ENCODE measurements around the gene CUBN. TPM values are rescaled to one million over a fixed set of nuclear protein-coding genes. Genes with fewer than 3 reads are reported as not detected.

The CUBN gene
- total RNA-seq, 2 experiments from 2014 or later: 0.80 to 0.81 TPM

DNA sequence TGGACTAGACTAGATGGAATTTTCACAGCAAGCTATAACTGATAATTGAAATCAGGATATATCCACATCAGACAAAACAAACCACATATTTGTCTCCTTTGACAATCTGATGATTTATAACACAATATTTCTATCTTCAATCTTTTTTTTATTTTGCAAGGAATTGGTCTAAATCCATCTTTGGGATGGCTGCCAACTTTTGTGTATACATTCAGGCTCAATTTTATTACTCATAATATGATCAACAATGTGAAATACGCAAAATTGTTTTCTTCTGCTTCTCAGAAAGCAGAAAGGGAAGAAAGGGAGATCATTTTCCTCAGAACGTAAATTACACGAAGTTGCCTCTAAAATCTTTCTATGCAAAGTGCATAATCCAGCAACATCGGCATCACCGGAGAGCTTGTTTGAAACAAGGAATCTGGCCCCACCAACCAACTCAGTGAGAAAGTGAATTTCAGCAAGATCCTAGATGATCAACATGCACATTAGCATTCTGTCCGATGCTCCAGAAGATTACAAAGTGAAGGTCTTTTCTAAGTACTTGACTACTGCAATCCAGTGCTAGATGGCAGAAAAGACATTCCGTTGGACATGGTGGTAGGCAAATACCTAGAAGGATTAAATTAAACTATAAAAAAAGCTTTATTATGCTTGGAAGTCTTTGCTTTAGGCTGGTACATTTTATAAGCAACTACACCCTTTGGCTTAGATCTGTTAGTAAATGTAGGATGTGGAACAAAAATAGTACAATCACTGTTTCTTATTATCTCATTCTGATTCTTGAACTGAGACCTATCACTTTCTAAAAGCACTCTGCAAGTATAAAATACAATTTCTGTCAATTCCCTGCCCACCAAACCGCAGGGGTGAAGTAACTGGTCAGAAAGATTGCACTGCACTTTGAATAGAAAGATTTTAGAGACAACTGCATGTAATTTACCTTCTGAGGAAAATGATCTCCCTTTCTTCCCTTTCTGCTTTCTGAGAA, 186.0 kb downstream of the CUBN start:
- no peak for DNase-seq
- POLR2A ChIA-PET: no interaction called here
- H3K4me1 Mint-ChIP-seq: peaks cover 7% of the 10 kb centered on the region
- H3K36me3 Mint-ChIP-seq (ENCODE audit: low read depth): no peaks in the 10 kb centered on the region
- no peaks in the 10 kb centered on the region for H3K9me3 Mint-ChIP-seq
- H3K27me3 Mint-ChIP-seq: peaks cover 4% of the 10 kb centered on the region
- H3K4me3 Mint-ChIP-seq: no peak overlapping the region
- H3K27ac Mint-ChIP-seq: no peak overlapping the region
- CTCF ChIA-PET: interaction anchor here (0.6 kb wide), 1 partner anchor 462 kb away, joined by 4 read pairs; no protein-coding TSS in a partner anchor

DNA sequence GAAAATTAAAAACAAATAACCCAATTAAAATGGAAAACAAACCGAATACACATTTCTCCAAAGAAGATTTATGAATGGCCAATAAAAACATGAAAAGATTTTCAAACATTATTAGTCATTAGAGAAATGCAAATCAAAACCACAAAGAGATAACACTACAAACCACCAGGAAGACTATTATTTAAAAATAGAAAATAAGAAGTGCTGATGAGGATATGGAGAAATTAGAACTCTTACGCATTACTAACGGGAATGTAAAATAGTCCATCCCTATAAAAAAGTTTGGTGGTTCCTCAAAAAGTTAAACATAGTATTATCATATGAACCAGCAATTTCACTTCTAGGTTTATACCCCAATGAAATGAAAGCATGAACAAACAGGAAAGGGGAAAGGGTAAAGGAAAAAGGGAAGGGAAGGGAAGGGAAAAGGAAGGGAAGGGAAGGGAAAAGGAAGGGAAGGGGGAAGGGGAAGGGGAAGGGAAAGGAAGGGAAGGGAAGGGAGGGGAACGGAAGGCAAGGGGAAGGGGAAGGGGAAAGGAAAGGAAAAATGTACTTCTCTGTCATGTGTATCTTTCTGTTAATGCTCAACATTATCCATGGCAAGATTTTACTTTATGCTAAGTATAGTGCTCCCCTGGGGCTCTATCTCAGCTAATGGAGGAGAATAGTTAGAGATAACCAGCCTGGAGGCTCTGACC, 187.1 kb downstream of the CUBN start:
- no peak for DNase-seq
- Mint-ChIP-seq H3K9me3 (no peaks in the 10 kb centered on the region), H3K36me3 (ENCODE audit: low read depth) (no peaks in the 10 kb centered on the region), H3K4me1 (peaks cover 7% of the 10 kb centered on the region), H3K27me3 (peaks cover 4% of the 10 kb centered on the region), H3K4me3 (no peak overlapping the region), H3K27ac (no peak overlapping the region)
- ChIA-PET POLR2A (no interaction called here), CTCF (no interaction called here)

DNA sequence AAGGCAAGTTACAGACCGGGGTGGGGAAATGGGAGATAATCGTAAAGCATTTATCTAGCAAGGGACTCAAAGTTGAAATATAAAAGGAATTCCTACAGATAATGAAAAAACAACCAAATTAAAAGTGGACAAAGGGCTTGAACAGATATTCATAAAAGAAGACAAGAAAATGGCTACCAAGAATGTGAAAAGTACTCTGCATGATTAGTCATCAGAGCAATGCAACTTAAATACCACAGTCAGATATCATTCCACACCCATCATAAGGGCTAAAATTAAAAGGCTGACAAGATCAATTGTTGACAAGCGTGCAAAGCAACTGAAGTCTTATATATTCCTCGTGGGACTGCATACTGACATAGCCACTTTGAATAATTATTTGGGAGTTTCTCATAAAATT, 187.7 kb downstream of the CUBN start:
- Mint-ChIP-seq H3K4me3 (no peak overlapping the region), H3K4me1 (peaks cover 7% of the 10 kb centered on the region), H3K27ac (no peak overlapping the region), H3K9me3 (no peaks in the 10 kb centered on the region), H3K36me3 (ENCODE audit: low read depth) (no peaks in the 10 kb centered on the region), H3K27me3 (peaks cover 4% of the 10 kb centered on the region)
- DNase-seq: no peak
- POLR2A ChIA-PET: no interaction called here
- CTCF ChIA-PET: no interaction called here

- Mint-ChIP-seq H3K9me3 (no peaks in the 10 kb centered on the region), H3K27me3 (peaks cover 4% of the 10 kb centered on the region), H3K27ac (no peak overlapping the region), H3K36me3 (ENCODE audit: low read depth) (no peaks in the 10 kb centered on the region), H3K4me1 (peaks cover 7% of the 10 kb centered on the region), H3K4me3 (no peak overlapping the region)
- ChIA-PET CTCF (no interaction called here), POLR2A (no interaction called here)
- no peak for DNase-seq
Observed at GRCh38 chr10:16941067-16941466, 188.5 kb downstream of the CUBN start.

DNA sequence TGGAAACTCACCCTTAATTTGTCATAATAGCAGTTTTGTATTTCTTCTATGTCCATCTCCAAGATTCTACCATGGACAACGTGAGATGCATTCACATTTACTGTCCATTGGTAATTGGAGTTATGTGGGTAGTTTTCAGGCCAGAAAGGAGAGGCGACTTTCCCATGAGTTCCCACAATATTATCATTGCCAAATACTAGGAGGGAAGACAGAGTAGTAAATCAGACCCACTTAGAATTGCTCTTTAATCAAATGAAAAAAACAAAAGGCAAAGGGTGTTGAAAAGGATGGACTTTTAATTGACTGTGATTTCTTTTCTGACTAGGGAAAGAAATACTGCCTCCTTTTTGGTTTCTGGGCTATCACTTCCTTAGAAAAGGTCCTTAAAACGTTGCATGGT, 190.7 kb downstream of the CUBN start:
- no peak overlapping the region for H3K4me3 Mint-ChIP-seq
- POLR2A ChIA-PET: no interaction called here
- peaks cover 4% of the 10 kb centered on the region for H3K27me3 Mint-ChIP-seq

DNA sequence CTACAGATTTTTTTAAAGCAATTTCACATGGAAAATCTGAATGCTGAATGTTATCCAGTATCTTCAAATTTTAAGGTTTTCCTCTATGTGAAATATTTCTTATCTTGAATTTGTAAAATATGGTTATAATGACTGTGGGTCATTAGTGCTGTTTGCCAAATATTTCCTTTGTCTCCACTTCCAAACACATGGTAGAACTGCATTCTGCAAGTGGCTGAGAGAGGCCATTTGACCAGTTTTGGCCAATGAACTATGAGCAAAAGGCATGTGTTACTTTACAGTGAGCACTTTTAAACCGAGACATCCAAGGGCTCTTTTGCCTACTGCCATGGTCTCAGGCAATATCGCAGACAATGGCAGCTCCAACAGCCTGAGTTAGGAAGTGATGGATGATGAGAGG, 195.2 kb downstream of the CUBN start:
- CTCF ChIA-PET: no interaction called here
- POLR2A ChIA-PET: no interaction called here

More for the DNA sequence above, 190.7 kb downstream of the CUBN start:
- peaks cover 2% of the 10 kb centered on the region for H3K4me1 Mint-ChIP-seq
- H3K36me3 Mint-ChIP-seq (ENCODE audit: low read depth): no peaks in the 10 kb centered on the region
- H3K27ac Mint-ChIP-seq: no peak overlapping the region
- DNase-seq: no peak
- no peaks in the 10 kb centered on the region for H3K9me3 Mint-ChIP-seq
- CTCF ChIA-PET: no interaction called here

DNA sequence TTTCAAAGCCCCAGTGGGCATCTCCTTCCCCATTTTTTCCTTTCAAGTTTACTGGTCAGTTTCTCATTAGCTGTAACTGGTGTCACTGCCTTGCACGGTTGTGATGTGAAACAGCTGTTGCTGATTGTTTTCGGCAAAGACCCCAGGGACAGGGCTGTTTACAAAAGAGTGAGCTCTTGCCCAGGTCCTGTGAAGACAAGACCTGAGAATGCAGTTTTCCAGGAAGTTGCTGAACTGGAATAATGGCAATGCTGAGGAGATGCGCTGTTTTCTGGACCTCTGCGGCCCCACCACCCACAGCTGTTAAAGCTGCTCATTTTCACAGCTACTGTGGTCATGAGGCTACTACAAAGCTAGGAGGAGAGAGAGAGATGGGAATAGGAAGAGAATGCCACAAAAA, 195.8 kb downstream of the CUBN start:
- H3K27me3 Mint-ChIP-seq: no peaks in the 10 kb centered on the region
- H3K9me3 Mint-ChIP-seq: no peaks in the 10 kb centered on the region
- POLR2A ChIA-PET: no interaction called here
- H3K4me3 Mint-ChIP-seq: no peak overlapping the region
- H3K27ac Mint-ChIP-seq: no peak overlapping the region
- CTCF ChIA-PET: interaction anchor here (0.6 kb wide), 1 partner anchor 1048 kb away, joined by 3 read pairs; no protein-coding TSS in a partner anchor
- H3K36me3 Mint-ChIP-seq (ENCODE audit: low read depth): no peaks in the 10 kb centered on the region
- no peaks in the 10 kb centered on the region for H3K4me1 Mint-ChIP-seq
- DNase-seq: no peak

More for the DNA sequence above, 195.2 kb downstream of the CUBN start:
- Mint-ChIP-seq H3K27ac (no peak overlapping the region), H3K4me1 (no peaks in the 10 kb centered on the region), H3K9me3 (no peaks in the 10 kb centered on the region), H3K36me3 (ENCODE audit: low read depth) (no peaks in the 10 kb centered on the region), H3K4me3 (no peak overlapping the region), H3K27me3 (no peaks in the 10 kb centered on the region)
- DNase-seq: no peak

- no peak for DNase-seq
- no peak overlapping the region for H3K4me3 Mint-ChIP-seq
- H3K4me1 Mint-ChIP-seq: no peaks in the 10 kb centered on the region
- ChIA-PET CTCF (no interaction called here), POLR2A (no interaction called here)
- H3K27me3 Mint-ChIP-seq: no peaks in the 10 kb centered on the region
- no peaks in the 10 kb centered on the region for H3K36me3 Mint-ChIP-seq (ENCODE audit: low read depth)
- H3K9me3 Mint-ChIP-seq: no peaks in the 10 kb centered on the region
- no peak overlapping the region for H3K27ac Mint-ChIP-seq
Observed at GRCh38 chr10:16931930-16932329, 197.7 kb downstream of the CUBN start.

DNA sequence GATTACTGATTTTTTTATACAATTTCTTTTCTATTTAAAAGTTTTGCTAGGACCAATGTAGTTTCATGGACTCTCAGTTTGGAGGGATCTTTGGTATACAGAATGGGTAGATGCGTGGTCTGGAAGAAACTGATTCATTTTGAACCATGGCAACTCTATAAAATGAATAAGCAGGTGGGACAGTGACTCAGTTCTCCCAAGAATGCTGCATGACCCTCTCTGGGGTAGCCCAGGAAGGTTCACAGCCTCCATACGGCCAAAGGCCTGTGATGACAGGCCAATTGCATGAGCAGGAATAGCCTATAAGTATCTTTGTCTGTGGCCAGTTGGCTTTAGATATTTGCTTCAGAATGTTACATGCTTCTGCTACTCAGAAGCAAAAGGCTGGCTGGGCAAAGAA, 199.1 kb downstream of the CUBN start:
- no peaks in the 10 kb centered on the region for H3K27me3 Mint-ChIP-seq
- no peaks in the 10 kb centered on the region for H3K9me3 Mint-ChIP-seq
- POLR2A ChIA-PET: no interaction called here
- H3K27ac Mint-ChIP-seq: no peak overlapping the region
- DNase-seq: no peak
- CTCF ChIA-PET: no interaction called here
- H3K36me3 Mint-ChIP-seq (ENCODE audit: low read depth): no peaks in the 10 kb centered on the region
- H3K4me1 Mint-ChIP-seq: no peaks in the 10 kb centered on the region
- no peak overlapping the region for H3K4me3 Mint-ChIP-seq

DNA sequence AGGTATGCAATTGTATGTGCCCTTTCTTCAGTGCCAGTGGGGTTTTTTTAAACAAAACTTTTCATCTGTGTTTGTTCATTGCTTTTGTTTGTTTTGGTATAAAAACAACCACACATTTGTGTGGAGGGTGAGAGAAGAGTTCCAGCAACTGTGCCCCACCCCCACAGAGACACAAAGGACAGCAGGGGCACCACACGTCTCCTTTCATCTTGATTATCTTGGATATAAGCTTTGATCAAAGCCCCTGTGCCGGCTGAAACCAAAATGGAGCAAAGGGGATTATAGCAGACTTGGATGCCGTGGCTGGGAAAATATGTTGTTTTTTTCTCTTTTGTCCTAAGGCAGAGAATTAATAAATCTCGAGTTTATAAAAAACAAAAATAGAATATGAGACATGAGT, 200.5 kb downstream of the CUBN start:
- Mint-ChIP-seq H3K4me3 (no peak overlapping the region), H3K36me3 (ENCODE audit: low read depth) (no peaks in the 10 kb centered on the region), H3K4me1 (no peaks in the 10 kb centered on the region), H3K9me3 (no peaks in the 10 kb centered on the region), H3K27me3 (no peaks in the 10 kb centered on the region), H3K27ac (no peak overlapping the region)
- ChIA-PET POLR2A (no interaction called here), CTCF (no interaction called here)
- DNase-seq: no peak

GRCh38 chr10:16927546-16927945, 202.1 kb downstream of the CUBN start:
- POLR2A ChIA-PET: no interaction called here

GRCh38 chr10:16923726-16924125, 205.9 kb downstream of the CUBN start:
- DNase-seq: no peak
- Mint-ChIP-seq H3K4me1 (no peaks in the 10 kb centered on the region), H3K27me3 (no peaks in the 10 kb centered on the region), H3K4me3 (no peak overlapping the region), H3K27ac (no peak overlapping the region), H3K9me3 (no peaks in the 10 kb centered on the region), H3K36me3 (ENCODE audit: low read depth) (no peaks in the 10 kb centered on the region)
- POLR2A ChIA-PET: no interaction called here
- CTCF ChIA-PET: no interaction called here

More at GRCh38 chr10:16927546-16927945, 202.1 kb downstream of the CUBN start:
- DNase-seq: no peak
- no peak overlapping the region for H3K27ac Mint-ChIP-seq
- H3K9me3 Mint-ChIP-seq: no peaks in the 10 kb centered on the region
- CTCF ChIA-PET: no interaction called here
- no peaks in the 10 kb centered on the region for H3K27me3 Mint-ChIP-seq
- no peaks in the 10 kb centered on the region for H3K4me1 Mint-ChIP-seq
- no peaks in the 10 kb centered on the region for H3K36me3 Mint-ChIP-seq (ENCODE audit: low read depth)
- no peak overlapping the region for H3K4me3 Mint-ChIP-seq

DNA sequence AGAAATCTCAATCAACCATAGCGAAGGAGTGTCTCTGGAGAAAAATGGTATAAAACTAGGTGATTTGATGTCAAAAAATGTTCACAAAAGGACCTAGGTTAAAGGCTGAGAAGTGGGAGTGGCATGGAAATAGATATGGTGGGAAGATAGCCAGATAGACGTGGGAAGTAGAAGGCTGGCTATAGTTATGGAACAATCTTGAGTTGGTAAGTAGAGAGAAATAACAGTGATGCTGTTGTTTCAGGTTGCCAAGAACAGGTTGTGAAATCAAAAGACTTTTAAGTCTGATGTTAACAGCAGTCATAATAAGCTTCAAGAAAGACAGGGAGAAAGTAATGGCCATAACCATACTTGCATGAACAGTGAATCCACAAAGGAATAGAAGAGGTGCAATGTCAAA, 206.3 kb downstream of the CUBN start:
- Mint-ChIP-seq H3K27me3 (no peaks in the 10 kb centered on the region), H3K9me3 (no peaks in the 10 kb centered on the region), H3K27ac (no peak overlapping the region), H3K4me3 (no peak overlapping the region), H3K4me1 (no peaks in the 10 kb centered on the region), H3K36me3 (ENCODE audit: low read depth) (no peaks in the 10 kb centered on the region)
- ChIA-PET POLR2A (interaction anchor here (0.6 kb wide), 1 partner anchor 307 kb away, joined by 3 read pairs; no protein-coding TSS in a partner anchor), CTCF (no interaction called here)
- no peak for DNase-seq
